SU-DHL-6 (cell line): ENCODE data around the gene COG2.

Experiments
- H2AFZ ChIP-seq: fragments of 200-600 bp; sonication (generic); 2 replicates; pipeline ENCODE4 v1.6.1; 2014; ENCODE audit warnings: low read depth, mild to moderate bottlenecking, moderate library complexity, mixed read lengths, antibody characterized with exemption, low read length; ENCODE audit not compliant: severe bottlenecking
- H3F3A ChIP-seq: fragments of 200-600 bp; shearing (Covaris generic); 2 replicates; pipeline ENCODE4 v1.6.0; 2016; ENCODE audit warnings: antibody characterized with exemption, mild to moderate bottlenecking; ENCODE audit not compliant: insufficient read depth
- H3K27ac ChIP-seq: fragments of 200-600 bp; sonication (generic); 2 replicates; pipeline ENCODE4 v1.5.1; 2016; ENCODE audit warnings: low read depth, mild to moderate bottlenecking, low read length, moderate library complexity, mixed read lengths
- H3K27me3 ChIP-seq: fragments of 200-600 bp; sonication (generic), shearing (Covaris generic); 2 replicates; pipeline ENCODE4 v1.6.0; 2014; ENCODE audit warnings: mild to moderate bottlenecking, low read length
- H3K36me3 ChIP-seq: fragments of 200-600 bp; sonication (generic); 2 replicates; pipeline ENCODE4 v1.6.1; 2014; ENCODE audit warnings: mild to moderate bottlenecking, low read length, mixed read lengths
- H3K4me2 ChIP-seq: fragments of 300-600, 200-600 bp; shearing (Covaris generic), sonication (generic); 2 replicates; pipeline ENCODE4 v1.6.0; 2014; ENCODE audit warnings: low read length, low read depth, mild to moderate bottlenecking; ENCODE audit not compliant: poor library complexity, severe bottlenecking
- H3K4me3 ChIP-seq: fragments of 200-600 bp; sonication (generic); 2 replicates; pipeline ENCODE4 v1.5.1; 2014; ENCODE audit warnings: antibody characterized with exemption, low read length, mild to moderate bottlenecking, mixed read lengths; ENCODE audit not compliant: insufficient read depth, poor library complexity, severe bottlenecking
- H3K79me2 ChIP-seq: fragments of 200-600 bp; sonication (generic); 2 replicates; pipeline ENCODE4 v1.6.1; 2014; ENCODE audit warnings: mild to moderate bottlenecking, low read length, moderate library complexity; ENCODE audit not compliant: insufficient read depth
- H3K9ac ChIP-seq: fragments of 200-600 bp; sonication (generic); 2 replicates; pipeline ENCODE4 v1.7.0; 2014; ENCODE audit warnings: mild to moderate bottlenecking, low read length
- H3K9me2 ChIP-seq: fragments of 200-600 bp; sonication (generic); replicated peaks from 2 replicates; pipeline ENCODE4 v1.6.1; 2014; ENCODE audit warnings: low read length; ENCODE audit not compliant: insufficient read depth
- H3K9me3 ChIP-seq: fragments of 200-600 bp; sonication (generic); 2 replicates; pipeline ENCODE4 v1.6.1; 2014; ENCODE audit warnings: low read length, mixed read lengths; ENCODE audit not compliant: insufficient read depth
- H4K20me1 ChIP-seq: fragments of 200-600 bp; sonication (generic); 2 replicates; pipeline ENCODE4 v1.6.1; 2014; ENCODE audit warnings: low read depth, mild to moderate bottlenecking, antibody characterized with exemption, low read length, moderate library complexity, mixed read lengths
- CTCF ChIP-seq: fragments of 200-600 bp; sonication (generic); IDR thresholded peaks from one replicate; pipeline ENCODE4 v1.5.1; 2017; ENCODE audit warnings: antibody characterized with exemption, mild to moderate bottlenecking, low read length, moderate library complexity; ENCODE audit not compliant: insufficient read depth, poor library complexity, severe bottlenecking
- EZH2phosphoT487 ChIP-seq: fragments of 200-600 bp; sonication (generic), shearing (Covaris generic); conservative IDR thresholded peaks from 2 replicates; pipeline ENCODE4 v1.6.1; 2018; ENCODE audit warnings: mild to moderate bottlenecking, antibody characterized with exemption, low read length, moderate library complexity, mixed read lengths

Gene COG2

DNA sequence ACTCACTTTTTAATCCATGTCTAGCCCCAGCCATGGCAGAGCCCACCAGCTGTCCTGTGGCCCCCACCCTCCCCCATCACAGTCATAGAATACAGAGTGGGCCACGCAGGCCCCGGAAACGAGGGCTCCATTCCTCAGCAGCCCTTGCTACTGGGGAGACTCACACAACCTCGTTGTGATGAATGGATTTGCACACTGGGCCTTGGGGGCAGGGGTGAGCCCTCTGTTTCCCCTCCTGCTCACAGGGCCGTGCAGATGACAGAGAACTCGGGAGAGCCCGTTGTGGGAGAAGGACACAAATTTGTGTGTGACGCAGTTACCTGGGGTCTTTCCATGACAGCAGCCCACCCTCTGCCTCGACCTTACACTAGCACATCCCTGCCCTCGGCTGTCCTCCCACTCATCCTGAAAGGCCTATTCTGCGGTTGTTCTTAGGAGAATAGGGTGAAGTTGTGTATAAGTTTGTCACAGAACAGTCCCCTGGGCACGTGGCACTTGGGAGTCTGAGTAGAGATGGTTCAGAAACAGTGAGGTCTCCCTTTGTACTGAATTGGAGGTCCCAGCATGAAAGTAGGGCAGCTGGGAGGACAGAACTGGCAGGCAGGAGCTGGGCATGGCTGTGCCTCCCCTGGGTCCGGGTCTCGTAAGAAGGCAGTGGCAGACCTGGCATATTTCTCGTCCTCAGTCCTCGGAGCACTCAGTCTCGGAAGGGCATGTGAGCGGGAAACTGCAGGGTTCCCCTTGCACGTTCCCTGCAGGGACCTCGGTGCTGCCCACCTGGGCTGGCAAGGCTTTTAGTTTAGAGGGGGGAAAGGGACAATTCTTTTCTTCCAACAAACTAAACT, 64.8 kb downstream of the COG2 start:
- no peaks in the 10 kb centered on the region for H3K79me2 ChIP-seq
- no peaks in the 10 kb centered on the region for H3F3A ChIP-seq
- no peak overlapping the region for H2AFZ ChIP-seq
- H3K9ac ChIP-seq: no peak overlapping the region
- H3K4me2 ChIP-seq: no peak overlapping the region
- H3K9me2 ChIP-seq: no peaks in the 10 kb centered on the region
- no peak overlapping the region for H3K27ac ChIP-seq
- H3K4me3 ChIP-seq: no peak overlapping the region
- no peaks in the 10 kb centered on the region for H3K36me3 ChIP-seq
- no peaks in the 10 kb centered on the region for H4K20me1 ChIP-seq
- H3K27me3 ChIP-seq: no peaks in the 10 kb centered on the region
- H3K9me3 ChIP-seq: no peaks in the 10 kb centered on the region
- TF ChIP-seq EZH2phosphoT487 (no peak), CTCF (no peak)

DNA sequence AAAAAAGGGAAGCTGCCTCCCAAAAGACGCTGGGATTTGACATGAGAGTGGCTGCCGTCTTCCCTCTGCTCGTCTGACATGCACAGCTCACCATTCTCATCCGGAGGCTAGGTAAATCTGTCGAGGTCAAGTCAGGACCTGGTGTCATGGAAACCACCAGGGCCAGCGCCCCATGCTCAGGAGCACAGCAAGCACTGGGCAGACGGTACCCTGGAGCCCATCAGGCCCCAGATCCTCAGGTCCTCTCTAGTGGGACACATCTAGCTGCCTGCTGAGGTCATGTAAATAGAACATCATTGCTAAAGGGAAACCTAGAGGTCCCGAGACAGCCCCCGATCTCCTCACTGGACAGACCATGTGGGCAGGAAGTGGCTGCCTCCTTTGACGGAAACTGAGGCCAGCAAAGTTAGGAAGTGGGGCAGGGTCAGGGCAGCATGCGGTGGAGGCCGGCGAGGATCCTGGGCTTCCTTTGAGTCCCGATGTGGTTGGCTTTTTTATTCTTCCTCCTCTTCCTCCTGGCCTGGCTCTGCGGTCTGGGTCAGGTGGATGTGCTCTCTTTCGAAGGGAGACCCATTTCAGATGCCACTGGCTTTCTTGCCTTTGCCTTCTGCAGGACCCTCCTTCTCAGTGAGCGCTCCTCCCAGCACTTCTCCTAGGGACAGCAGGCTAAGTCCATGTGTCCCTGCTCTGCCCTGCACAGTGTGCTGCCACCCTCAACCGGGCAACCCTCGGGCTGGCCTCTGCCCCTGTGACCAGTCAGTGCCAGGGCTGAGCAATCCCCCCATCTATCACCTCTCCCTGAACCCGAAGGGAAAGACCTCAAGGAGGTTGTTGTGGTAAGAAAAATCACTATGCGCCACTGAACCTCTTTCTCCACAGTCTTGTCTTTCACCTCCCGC, 65.7 kb downstream of the COG2 start:
- Histone ChIP-seq H3K9me2 (no peaks in the 10 kb centered on the region), H3K4me3 (no peak overlapping the region), H3K79me2 (no peaks in the 10 kb centered on the region), H3F3A (no peaks in the 10 kb centered on the region), H2AFZ (no peak overlapping the region), H3K36me3 (no peaks in the 10 kb centered on the region), H4K20me1 (no peaks in the 10 kb centered on the region), H3K9me3 (no peaks in the 10 kb centered on the region), H3K27ac (no peak overlapping the region), H3K4me2 (no peak overlapping the region), H3K9ac (no peak overlapping the region), H3K27me3 (no peaks in the 10 kb centered on the region)
- TF ChIP-seq CTCF (no peak), EZH2phosphoT487 (no peak)

DNA sequence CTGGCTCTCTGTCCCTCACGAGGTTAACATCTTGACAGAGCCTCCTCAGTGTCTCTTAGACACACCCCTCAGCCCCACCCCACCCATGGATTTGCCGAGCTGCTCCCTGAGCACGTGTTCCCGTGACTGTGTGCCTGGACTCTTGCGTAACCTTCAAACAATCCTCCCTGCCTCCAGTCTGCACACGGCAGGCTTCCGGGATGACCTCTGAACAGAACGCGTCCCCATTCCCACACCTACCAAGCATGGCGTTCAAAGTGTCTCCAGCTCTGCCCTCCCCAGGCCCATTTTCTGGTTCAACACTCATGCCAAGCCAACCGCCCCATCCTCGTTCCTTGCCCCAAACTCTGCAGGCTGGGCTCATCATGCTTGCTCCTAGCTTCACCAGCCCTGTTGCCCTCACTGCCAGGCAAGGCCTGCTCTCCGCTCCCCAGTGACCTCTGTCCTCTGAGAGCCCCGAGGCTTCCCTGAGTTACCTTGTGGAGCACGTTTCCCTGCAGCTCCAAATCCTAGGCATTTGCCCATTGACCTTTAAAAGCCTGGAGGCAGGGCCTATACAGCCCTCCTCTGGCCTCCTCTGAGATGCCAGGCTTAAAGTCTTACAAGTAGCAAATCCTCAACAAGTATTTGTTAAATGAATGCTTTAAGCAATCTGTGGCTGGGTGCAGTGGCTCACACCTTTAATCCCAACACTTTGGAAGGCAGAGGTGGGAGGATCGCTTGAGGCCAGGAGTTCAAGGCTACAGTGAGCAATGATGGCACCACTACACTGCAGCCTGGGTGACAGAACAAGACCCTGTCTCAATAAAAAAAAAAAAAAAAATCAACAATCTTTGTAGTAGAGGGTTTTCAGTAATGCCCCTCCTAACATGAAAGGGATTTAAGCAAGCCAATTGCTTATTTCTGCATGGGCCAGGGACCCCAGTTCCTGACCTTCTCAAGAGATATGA, 66.6 kb downstream of the COG2 start:
- Histone ChIP-seq H3K4me2 (no peak overlapping the region), H3K79me2 (no peaks in the 10 kb centered on the region), H3F3A (no peaks in the 10 kb centered on the region), H3K4me3 (no peak overlapping the region), H3K27ac (no peak overlapping the region), H3K9ac (no peak overlapping the region), H3K9me2 (no peaks in the 10 kb centered on the region), H4K20me1 (no peaks in the 10 kb centered on the region), H3K36me3 (no peaks in the 10 kb centered on the region), H3K27me3 (no peaks in the 10 kb centered on the region), H3K9me3 (no peaks in the 10 kb centered on the region), H2AFZ (no peak overlapping the region)
- TF ChIP-seq CTCF: no peak
